HG02852 (cell line): ENCODE measurements around the gene NT5C3A.
A peak's percentile ranks its signal among the peaks of the same experiment; 100 is the strongest.

Experiments used
- ATAC-seq: cut with Tn5 transposase; IDR thresholded peaks from one replicate; pipeline ENCODE4 v1.9.1; 2021; ENCODE audit warnings: mild to moderate bottlenecking, moderate library complexity; ENCODE audit not compliant: unreplicated experiment

Gene NT5C3A

GRCh38 chr7:33076737-33077136 is 14.2 kb upstream of the NT5C3A start:
- no peak for ATAC-seq

- ATAC-seq: no peak
These were observed 13.4 kb upstream of the NT5C3A start for GRCh38 chr7:33075818-33076518.

GRCh38 chr7:33073243-33073642 is 10.7 kb upstream of the NT5C3A start:
- ATAC-seq: no peak

- ATAC-seq: no peak
These were observed 9.9 kb upstream of the NT5C3A start for GRCh38 chr7:33072471-33072870.

GRCh38 chr7:33070831-33071230 is 8.3 kb upstream of the NT5C3A start:
- ATAC-seq: no peak

- ATAC-seq: no peak
These were observed 7.7 kb upstream of the NT5C3A start for GRCh38 chr7:33070277-33070676.

GRCh38 chr7:33067921-33068320 is 5.3 kb upstream of the NT5C3A start:
- ATAC-seq: no peak

GRCh38 chr7:33066771-33067170 is 4.2 kb upstream of the NT5C3A start:
- no peak for ATAC-seq

- ATAC-seq: no peak
These were observed 3.4 kb upstream of the NT5C3A start for GRCh38 chr7:33065981-33066380.

GRCh38 chr7:33062782-33063443 is 337 bp upstream of the NT5C3A start:
- peak; percentile 95 for ATAC-seq

GRCh38 chr7:33061282-33061937 is 1.2 kb downstream of the NT5C3A start:
- no peak for ATAC-seq

- no peak for ATAC-seq
These were observed 2.9 kb downstream of the NT5C3A start for GRCh38 chr7:33059635-33060034.

- ATAC-seq: no peak
These were observed 7.4 kb downstream of the NT5C3A start for GRCh38 chr7:33055158-33055557.

GRCh38 chr7:33054261-33054964 is 8.2 kb downstream of the NT5C3A start:
- ATAC-seq: no peak

GRCh38 chr7:33053721-33054120 is 8.9 kb downstream of the NT5C3A start:
- ATAC-seq: no peak

- peak; percentile 48 for ATAC-seq
These were observed 11.8 kb downstream of the NT5C3A start for GRCh38 chr7:33050535-33051318.

- no peak for ATAC-seq
These were observed 13.9 kb downstream of the NT5C3A start for GRCh38 chr7:33048704-33049103.

GRCh38 chr7:33048257-33048656 is 14.3 kb downstream of the NT5C3A start:
- ATAC-seq: no peak

- peak; percentile 42 for ATAC-seq
These were observed 17.6 kb downstream of the NT5C3A start for GRCh38 chr7:33044986-33045385.

- no peak for ATAC-seq
These were observed 18.2 kb downstream of the NT5C3A start for GRCh38 chr7:33044401-33044718.
